GM10248 (cell line): ENCODE results near the gene GGT6.
"Not testable (repeated sequence)": the region's sequence is repeated elsewhere in the genome, so short reads cannot be mapped to it uniquely, and the experiment has no call there.

ENCODE experiments used
- CTCF ChIA-PET: fragments of 300-600 bp; sonication (Branson Sonifier 250); formaldehyde crosslinking; extraction: SDS; loops from one replicate; lab custom pipeline; 2021; ENCODE audit warnings: antibody characterized with exemption; lab: Yijun Ruan, JAX
- POLR2A ChIA-PET: fragments of 350-650 bp; sonication (Branson Sonifier 250); formaldehyde crosslinking; extraction: SDS; loops from one replicate; lab custom pipeline; 2020; ENCODE audit warnings: antibody characterized with exemption; lab: Yijun Ruan, JAX
- DNase-seq: peaks from one replicate; pipeline ENCODE4 v3.0.0; 2012; ENCODE audit errors: extremely low spot score
- TF ChIP-seq, protein P1 (sequence below): IDR thresholded peaks from 2 replicates; pipeline ENCODE4 v1.5.1; 2012; ENCODE audit warnings: mild to moderate bottlenecking, low read depth; ENCODE audit errors: extremely low read depth, missing control alignments, control extremely low read depth

The GGT6 gene

DNA sequence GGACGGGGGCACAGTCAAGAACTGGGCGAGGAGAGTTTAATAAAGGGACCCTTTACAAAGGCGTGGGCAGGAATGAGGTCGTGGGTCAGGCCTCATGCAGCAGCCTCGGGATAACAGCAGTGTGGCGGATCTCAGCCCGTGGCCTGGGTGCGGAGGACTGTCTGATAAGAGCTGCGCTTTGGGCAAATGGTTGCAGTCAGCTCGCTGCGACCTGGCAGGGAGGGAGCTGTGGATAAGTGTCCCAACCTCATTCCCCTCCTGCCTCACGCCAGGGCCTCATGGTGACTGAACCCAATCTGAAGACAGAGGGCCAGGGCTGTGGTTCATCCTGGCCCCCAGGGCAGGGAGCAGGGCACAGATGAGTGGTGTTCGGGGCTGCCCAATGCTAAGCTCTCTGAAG, 37.6 kb upstream of the GGT6 start:
- POLR2A ChIA-PET, result no interaction called here
- TF ChIP-seq, protein P1, sequence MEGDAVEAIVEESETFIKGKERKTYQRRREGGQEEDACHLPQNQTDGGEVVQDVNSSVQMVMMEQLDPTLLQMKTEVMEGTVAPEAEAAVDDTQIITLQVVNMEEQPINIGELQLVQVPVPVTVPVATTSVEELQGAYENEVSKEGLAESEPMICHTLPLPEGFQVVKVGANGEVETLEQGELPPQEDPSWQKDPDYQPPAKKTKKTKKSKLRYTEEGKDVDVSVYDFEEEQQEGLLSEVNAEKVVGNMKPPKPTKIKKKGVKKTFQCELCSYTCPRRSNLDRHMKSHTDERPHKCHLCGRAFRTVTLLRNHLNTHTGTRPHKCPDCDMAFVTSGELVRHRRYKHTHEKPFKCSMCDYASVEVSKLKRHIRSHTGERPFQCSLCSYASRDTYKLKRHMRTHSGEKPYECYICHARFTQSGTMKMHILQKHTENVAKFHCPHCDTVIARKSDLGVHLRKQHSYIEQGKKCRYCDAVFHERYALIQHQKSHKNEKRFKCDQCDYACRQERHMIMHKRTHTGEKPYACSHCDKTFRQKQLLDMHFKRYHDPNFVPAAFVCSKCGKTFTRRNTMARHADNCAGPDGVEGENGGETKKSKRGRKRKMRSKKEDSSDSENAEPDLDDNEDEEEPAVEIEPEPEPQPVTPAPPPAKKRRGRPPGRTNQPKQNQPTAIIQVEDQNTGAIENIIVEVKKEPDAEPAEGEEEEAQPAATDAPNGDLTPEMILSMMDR, result no peak
- CTCF ChIA-PET, result interaction anchor here (1.9 to 4.5 kb wide), 3 partner anchors 9 to 31 kb away, joined by 4 to 18 read pairs (median 7); no protein-coding TSS in a partner anchor
- no peak for DNase-seq

- TF ChIP-seq, protein P1, result no peak
- ChIA-PET CTCF (interaction anchor here (0.8 to 4.5 kb wide), 4 partner anchors 10 to 397 kb away, joined by 3 to 18 read pairs (median 4); no protein-coding TSS in a partner anchor), POLR2A (no interaction called here)
- no peak for DNase-seq
These were observed 36.4 kb upstream of the GGT6 start for GRCh38 chr17:4596636-4597380.

GRCh38 chr17:4595685-4596342, 35.4 kb upstream of the GGT6 start:
- DNase-seq, POLR2A ChIA-PET: not testable (repeated sequence)
- CTCF ChIA-PET, result interaction anchor here (4.5 kb wide), 1 partner anchor 29 kb away, joined by 18 read pairs; no protein-coding TSS in a partner anchor

- POLR2A ChIA-PET, result no interaction called here
- CTCF ChIA-PET, result interaction anchor here (1.0 to 4.5 kb wide), 2 partner anchors 11 to 28 kb away, joined by 3 to 18 read pairs; no protein-coding TSS in a partner anchor
- DNase-seq, result peak; percentile 66
- TF ChIP-seq, protein P1, result peak; percentile 25
These were observed 34.7 kb upstream of the GGT6 start for GRCh38 chr17:4594931-4595684.

DNA sequence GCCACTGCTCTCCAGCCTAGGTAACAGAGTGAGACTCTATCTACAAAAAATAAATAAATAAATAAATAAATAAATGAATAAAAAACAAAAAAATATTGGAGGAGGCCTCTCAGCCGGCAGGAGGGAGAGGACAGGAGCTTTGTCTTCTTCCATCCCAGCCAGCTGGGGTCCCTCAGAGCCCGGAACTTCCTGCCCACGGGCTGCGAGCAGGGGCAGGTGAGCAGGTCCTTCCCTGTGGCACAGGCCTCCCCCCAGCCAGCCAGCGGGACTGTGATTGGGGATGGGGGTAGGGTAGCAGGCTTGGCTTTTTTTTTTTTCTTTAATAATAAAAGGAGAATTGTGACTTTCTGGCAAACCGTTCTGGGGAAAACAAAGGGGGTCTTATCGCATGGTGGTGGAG, 34.0 kb upstream of the GGT6 start:
- POLR2A ChIA-PET, result no interaction called here
- no peak for DNase-seq
- TF ChIP-seq, protein P1, result no peak
- CTCF ChIA-PET, result interaction anchor here (1.0 kb wide), 1 partner anchor 11 kb away, joined by 3 read pairs; no protein-coding TSS in a partner anchor

GRCh38 chr17:4593021-4593421, 32.6 kb upstream of the GGT6 start:
- ChIA-PET CTCF (interaction anchor here (0.7 to 1.0 kb wide), 2 partner anchors 16 to 316 kb away, joined by 3 read pairs; no protein-coding TSS in a partner anchor), POLR2A (no interaction called here)
- TF ChIP-seq, protein P1, result no peak
- no peak for DNase-seq
